PFSK-1 (cell line): Measurements from ENCODE around the gene PARVB.

ENCODE experiments used
- FOXP2 ChIP-seq: optimal IDR thresholded peaks from 2 replicates; pipeline ENCODE3; 2011; ENCODE audit warnings: borderline replicate concordance, control low read depth, inconsistent platforms; ENCODE audit not compliant: insufficient read depth; ENCODE audit errors: extremely low read length, extremely low read depth
- POLR2AphosphoS5 ChIP-seq: IDR thresholded peaks from 2 replicates; pipeline ENCODE4 v1.6.1; 2012; ENCODE audit warnings: low read depth, mild to moderate bottlenecking, control low read depth, low read length, moderate library complexity
- SIN3A ChIP-seq: IDR thresholded peaks from 2 replicates; pipeline ENCODE4 v1.6.1; 2012; ENCODE audit warnings: mild to moderate bottlenecking, low read length, moderate library complexity, borderline replicate concordance; ENCODE audit not compliant: insufficient read depth
- TAF1 ChIP-seq: IDR thresholded peaks from 2 replicates; pipeline ENCODE4 v1.6.1; 2012; ENCODE audit warnings: low read length, control low read depth, borderline replicate concordance; ENCODE audit not compliant: insufficient read depth
- TF ChIP-seq, protein P1 (sequence below), 2 experiments: IDR thresholded peaks; 2 replicates each; pipeline versions ENCODE4 v1.6.1 to v1.8.0; 2011 to 2012; ENCODE audit warnings: low read depth in 2 of 2, low read length in 2 of 2, control low read depth in 1 of 2, inconsistent platforms in 1 of 2, mild to moderate bottlenecking in 1 of 2, moderate library complexity in 1 of 2; ENCODE audit not compliant: insufficient read depth in 1 of 2

DNA sequence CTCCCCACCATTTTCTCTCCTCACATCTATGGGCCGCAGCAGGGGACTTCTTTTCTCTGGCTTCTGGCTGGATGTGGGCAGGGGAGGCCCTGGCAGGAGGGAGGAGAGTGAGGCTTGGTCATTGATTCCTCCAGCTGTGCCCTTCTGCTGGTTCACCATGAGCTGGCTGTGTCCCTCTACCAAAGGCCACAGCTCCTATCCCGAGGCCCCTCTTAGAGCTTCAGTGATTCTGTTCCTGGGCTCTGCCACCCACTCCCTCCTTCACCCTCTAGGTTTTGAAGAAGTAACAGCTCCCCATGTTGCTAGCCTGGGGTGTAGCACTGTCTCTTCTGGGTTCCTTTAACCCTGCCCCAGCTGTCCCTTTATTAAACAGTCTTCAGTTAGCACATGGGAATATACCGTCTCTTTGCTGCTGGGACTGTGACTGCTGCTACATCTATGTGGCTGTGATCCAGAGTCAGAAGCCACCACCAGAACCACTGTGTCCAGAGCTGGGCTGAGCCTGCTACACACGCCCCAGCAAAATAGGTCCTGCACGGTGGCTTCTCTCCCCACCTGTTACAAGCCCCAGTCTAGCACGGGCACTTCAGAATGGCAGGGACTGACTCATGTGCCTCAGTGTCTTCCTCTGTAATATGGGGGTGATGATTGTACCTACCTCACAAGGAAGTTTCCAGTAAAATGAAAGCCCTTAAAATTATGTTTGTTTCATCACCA is 156.0 kb downstream of the PARVB start:
- TF ChIP-seq POLR2AphosphoS5, result no peak
- no peak for TF ChIP-seq TAF1
- no peak for TF ChIP-seq SIN3A
- TF ChIP-seq, protein P1, sequence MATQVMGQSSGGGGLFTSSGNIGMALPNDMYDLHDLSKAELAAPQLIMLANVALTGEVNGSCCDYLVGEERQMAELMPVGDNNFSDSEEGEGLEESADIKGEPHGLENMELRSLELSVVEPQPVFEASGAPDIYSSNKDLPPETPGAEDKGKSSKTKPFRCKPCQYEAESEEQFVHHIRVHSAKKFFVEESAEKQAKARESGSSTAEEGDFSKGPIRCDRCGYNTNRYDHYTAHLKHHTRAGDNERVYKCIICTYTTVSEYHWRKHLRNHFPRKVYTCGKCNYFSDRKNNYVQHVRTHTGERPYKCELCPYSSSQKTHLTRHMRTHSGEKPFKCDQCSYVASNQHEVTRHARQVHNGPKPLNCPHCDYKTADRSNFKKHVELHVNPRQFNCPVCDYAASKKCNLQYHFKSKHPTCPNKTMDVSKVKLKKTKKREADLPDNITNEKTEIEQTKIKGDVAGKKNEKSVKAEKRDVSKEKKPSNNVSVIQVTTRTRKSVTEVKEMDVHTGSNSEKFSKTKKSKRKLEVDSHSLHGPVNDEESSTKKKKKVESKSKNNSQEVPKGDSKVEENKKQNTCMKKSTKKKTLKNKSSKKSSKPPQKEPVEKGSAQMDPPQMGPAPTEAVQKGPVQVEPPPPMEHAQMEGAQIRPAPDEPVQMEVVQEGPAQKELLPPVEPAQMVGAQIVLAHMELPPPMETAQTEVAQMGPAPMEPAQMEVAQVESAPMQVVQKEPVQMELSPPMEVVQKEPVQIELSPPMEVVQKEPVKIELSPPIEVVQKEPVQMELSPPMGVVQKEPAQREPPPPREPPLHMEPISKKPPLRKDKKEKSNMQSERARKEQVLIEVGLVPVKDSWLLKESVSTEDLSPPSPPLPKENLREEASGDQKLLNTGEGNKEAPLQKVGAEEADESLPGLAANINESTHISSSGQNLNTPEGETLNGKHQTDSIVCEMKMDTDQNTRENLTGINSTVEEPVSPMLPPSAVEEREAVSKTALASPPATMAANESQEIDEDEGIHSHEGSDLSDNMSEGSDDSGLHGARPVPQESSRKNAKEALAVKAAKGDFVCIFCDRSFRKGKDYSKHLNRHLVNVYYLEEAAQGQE (IDR thresholded peaks at IDR 0.05; ENCODE audit: insufficient read depth in 1 of 2, low read depth in 2 of 2, low read length in 2 of 2), result no peak
- no peak for TF ChIP-seq FOXP2
